OCI-LY7 (cell line): ENCODE data around the gene NKG7. TPM values are rescaled to one million over a fixed set of nuclear protein-coding genes. Genes with fewer than 3 reads are reported as not detected.
A peak's percentile ranks its signal among the peaks of the same experiment; 100 is the strongest.
"Not testable (repeated sequence)": the region's sequence is repeated elsewhere in the genome, so short reads cannot be mapped to it uniquely, and the experiment has no call there.

Experiments
- BruUV-seq: library from RNA; stranded (reverse); fragments of 400-500 nt; replicated peaks from 2 replicates; lab custom pipeline; 2021; lab: Mats Ljungman, UMichigan
- CTCF ChIA-PET: fragments of 300-600 bp; sonication (Branson Sonifier 250); formaldehyde crosslinking; loops from one replicate; lab custom pipeline; 2022; ENCODE audit warnings: antibody characterized with exemption; ENCODE audit not compliant: unreplicated experiment; lab: Charles Lee
- POLR2A ChIA-PET: fragments of 300-600 bp; sonication (Branson Sonifier 250); formaldehyde crosslinking; loops from one replicate; lab custom pipeline; 2022; ENCODE audit warnings: antibody characterized with exemption; lab: Charles Lee
- DNase-seq: peaks from one replicate; pipeline ENCODE4 v3.0.0-alpha.2; 2015; ENCODE audit warnings: low spot score
- H2AFZ ChIP-seq: fragments of 200-600 bp; sonication (generic), shearing (Covaris generic); 2 replicates; pipeline ENCODE4 v1.6.1; 2014; ENCODE audit warnings: mild to moderate bottlenecking, antibody characterized with exemption, low read length, moderate library complexity
- H3K27ac ChIP-seq: fragments of 200-600 bp; sonication (generic); 2 replicates; pipeline ENCODE4 v1.5.1; 2014; ENCODE audit warnings: mixed run types, low read depth, mild to moderate bottlenecking, moderate library complexity, low read length, inconsistent platforms; ENCODE audit not compliant: poor library complexity, severe bottlenecking
- H3K36me3 ChIP-seq: fragments of 200-600 bp; sonication (generic); 2 replicates; pipeline ENCODE4 v1.6.1; 2014; ENCODE audit warnings: mild to moderate bottlenecking, antibody characterized with exemption, low read length, moderate library complexity, mixed read lengths; ENCODE audit not compliant: insufficient read depth
- H3K4me1 ChIP-seq: fragments of 200-600 bp; sonication (generic); 2 replicates; pipeline ENCODE4 v1.5.1; 2014; ENCODE audit warnings: mild to moderate bottlenecking, low read length; ENCODE audit not compliant: insufficient read depth, poor library complexity, severe bottlenecking
- H3K4me2 ChIP-seq: fragments of 200-600 bp; sonication (generic); 2 replicates; pipeline ENCODE4 v1.6.1; 2014; ENCODE audit warnings: mild to moderate bottlenecking, low read length
- H3K4me3 ChIP-seq: fragments of 200-600 bp; sonication (generic); 2 replicates; pipeline ENCODE4 v1.5.1; 2014; ENCODE audit warnings: mild to moderate bottlenecking, low read depth, low read length; ENCODE audit not compliant: poor library complexity, severe bottlenecking
- H3K79me2 ChIP-seq: fragments of 200-600 bp; sonication (generic); 2 replicates; pipeline ENCODE4 v1.6.1; 2016; ENCODE audit warnings: low read depth, mild to moderate bottlenecking, low read length, moderate library complexity, mixed read lengths; ENCODE audit not compliant: insufficient read depth
- H3K9me2 ChIP-seq: fragments of 200-600 bp; sonication (generic); 2 replicates; pipeline ENCODE4 v1.6.1; 2016; ENCODE audit warnings: mild to moderate bottlenecking, low read length, mixed read lengths; ENCODE audit not compliant: insufficient read depth
- H3K9me3 ChIP-seq: fragments of 200-600 bp; sonication (generic); 2 replicates; pipeline ENCODE4 v1.6.1; 2014; ENCODE audit warnings: mild to moderate bottlenecking, mixed run types, low read length, mixed read lengths
- H4K20me1 ChIP-seq: fragments of 200-600 bp; sonication (generic); 2 replicates; pipeline ENCODE4 v1.6.1; 2014; ENCODE audit warnings: mild to moderate bottlenecking, antibody characterized with exemption, low read length, moderate library complexity, mixed read lengths; ENCODE audit not compliant: insufficient read depth
- EZH2phosphoT487 ChIP-seq: fragments of 200-600 bp; sonication (generic); IDR thresholded peaks from 2 replicates; pipeline ENCODE4 v1.6.1; 2018; ENCODE audit warnings: low read depth, borderline replicate concordance, mild to moderate bottlenecking, mixed run types, antibody characterized with exemption, low read length, moderate library complexity, mixed read lengths
- intact Hi-C: fragments of 100-400 bp; cut with micrococcal nuclease; formaldehyde crosslinking; loops from one replicate; pipeline ENCODE4 v1.10.0; 2022; ENCODE audit not compliant: unreplicated experiment
- total RNA-seq, 2 experiments: library from RNA; depleted of rRNA in 1 of 2; stranded (reverse); fragments of >200 nt in 1 of 2; shearing (Covaris generic) in 1 of 2; gene quantifications; 2 replicates each; pipeline ENCODE4 v1.2.3, GENCODE V29; 2014 to 2022
- TF ChIP-seq, protein P1 (sequence below): fragments of 200-600 bp; sonication (generic); conservative IDR thresholded peaks from 2 replicates; pipeline ENCODE4 v1.5.1; 2014; ENCODE audit warnings: mild to moderate bottlenecking, antibody characterized with exemption, low read length, moderate library complexity, mixed read lengths

Gene NKG7
- total RNA-seq, 2 experiments from 2014 or later = not detected

DNA sequence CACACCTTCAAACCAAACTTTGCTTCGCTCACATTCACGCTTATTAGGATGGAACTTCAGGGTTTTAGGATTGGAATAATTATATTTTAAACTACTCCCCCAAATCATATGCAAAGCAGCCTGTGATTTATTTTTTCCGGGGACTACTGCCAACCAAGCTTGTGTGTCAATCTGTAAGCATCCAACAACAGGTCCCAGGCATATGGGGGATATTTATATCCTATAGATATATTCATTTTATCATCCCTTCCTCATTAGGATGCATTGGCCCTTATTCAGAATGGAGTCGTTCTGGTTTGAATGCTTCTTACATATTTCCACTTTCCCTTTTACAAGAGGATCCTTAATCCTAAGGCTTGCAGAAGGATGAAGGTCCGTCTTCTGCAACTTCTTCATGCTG lies 26.8 kb upstream of the NKG7 start:
- POLR2A ChIA-PET = interaction anchor here (0.6 kb wide), 1 partner anchor 59 kb away, joined by 3 read pairs; no protein-coding TSS in a partner anchor

DNA sequence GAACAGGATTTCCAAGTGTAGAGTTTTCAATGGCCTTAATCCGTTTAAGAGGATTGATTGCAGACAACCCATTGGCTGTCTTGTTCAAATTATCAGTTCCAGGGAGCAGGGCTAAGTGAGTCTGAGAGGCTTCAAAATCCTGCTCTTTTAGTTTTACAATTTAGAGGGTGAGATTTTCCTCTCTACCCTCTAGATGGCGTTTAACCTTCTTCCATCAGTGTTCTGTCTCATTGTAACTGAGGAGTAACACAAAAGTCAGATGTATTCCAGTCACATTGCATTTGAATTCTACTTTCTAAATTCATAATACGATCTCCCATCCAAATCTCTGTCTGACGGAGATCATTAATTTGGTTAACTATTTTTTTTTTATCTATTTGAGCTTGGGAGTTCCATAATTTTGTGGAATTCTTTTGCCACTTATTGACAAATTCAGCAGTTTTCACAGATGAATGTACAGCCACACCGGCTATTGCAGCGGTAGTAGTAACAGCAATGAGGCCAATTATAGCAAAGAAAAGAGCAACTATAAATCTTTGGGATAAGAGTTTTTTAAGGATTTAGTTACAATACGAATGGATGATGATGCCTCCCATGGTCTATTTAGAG lies 25.7 kb upstream of the NKG7 start:
- Histone ChIP-seq H3K27ac (no peak overlapping the region), H2AFZ (no peak overlapping the region), H3K36me3 (peaks cover 4% of the 10 kb centered on the region; the same call in 1 of the 2 replicates), H3K4me1 (peaks cover 20% of the 10 kb centered on the region), H3K9me3 (peaks cover 13% of the 10 kb centered on the region), H3K9me2 (no peaks in the 10 kb centered on the region), H3K4me2 (no peak overlapping the region), H3K4me3 (no peak overlapping the region), H3K79me2 (no peaks in the 10 kb centered on the region; the same call in 1 of the 2 replicates), H4K20me1 (no peaks in the 10 kb centered on the region)
- no TSS peak for BruUV-seq
- ChIA-PET POLR2A (no interaction called here), CTCF (no interaction called here)
- intact Hi-C loops = no loop called here
- peak; percentile 69 for DNase-seq
- TF ChIP-seq, protein P1, sequence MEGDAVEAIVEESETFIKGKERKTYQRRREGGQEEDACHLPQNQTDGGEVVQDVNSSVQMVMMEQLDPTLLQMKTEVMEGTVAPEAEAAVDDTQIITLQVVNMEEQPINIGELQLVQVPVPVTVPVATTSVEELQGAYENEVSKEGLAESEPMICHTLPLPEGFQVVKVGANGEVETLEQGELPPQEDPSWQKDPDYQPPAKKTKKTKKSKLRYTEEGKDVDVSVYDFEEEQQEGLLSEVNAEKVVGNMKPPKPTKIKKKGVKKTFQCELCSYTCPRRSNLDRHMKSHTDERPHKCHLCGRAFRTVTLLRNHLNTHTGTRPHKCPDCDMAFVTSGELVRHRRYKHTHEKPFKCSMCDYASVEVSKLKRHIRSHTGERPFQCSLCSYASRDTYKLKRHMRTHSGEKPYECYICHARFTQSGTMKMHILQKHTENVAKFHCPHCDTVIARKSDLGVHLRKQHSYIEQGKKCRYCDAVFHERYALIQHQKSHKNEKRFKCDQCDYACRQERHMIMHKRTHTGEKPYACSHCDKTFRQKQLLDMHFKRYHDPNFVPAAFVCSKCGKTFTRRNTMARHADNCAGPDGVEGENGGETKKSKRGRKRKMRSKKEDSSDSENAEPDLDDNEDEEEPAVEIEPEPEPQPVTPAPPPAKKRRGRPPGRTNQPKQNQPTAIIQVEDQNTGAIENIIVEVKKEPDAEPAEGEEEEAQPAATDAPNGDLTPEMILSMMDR = peak; percentile 86
- TF ChIP-seq EZH2phosphoT487 = no peak

More for the DNA sequence above, 26.8 kb upstream of the NKG7 start:
- Histone ChIP-seq H4K20me1 (no peaks in the 10 kb centered on the region), H3K36me3 (peaks cover 11% of the 10 kb centered on the region; the same call in 1 of the 2 replicates), H3K79me2 (no peaks in the 10 kb centered on the region; the same call in 1 of the 2 replicates), H3K4me1 (peaks cover 14% of the 10 kb centered on the region), H3K27ac (no peak overlapping the region), H2AFZ (no peak overlapping the region), H3K9me2 (no peaks in the 10 kb centered on the region), H3K9me3 (peaks cover 13% of the 10 kb centered on the region), H3K4me2 (no peak overlapping the region), H3K4me3 (no peak overlapping the region)
- TF ChIP-seq, protein P1 = no peak
- no peak for TF ChIP-seq EZH2phosphoT487
- no TSS peak for BruUV-seq
- CTCF ChIA-PET = interaction anchor here (1.0 kb wide), 1 partner anchor 19 kb away, joined by 3 read pairs; the partner anchor contains the start of gene SIGLEC10
- DNase-seq = no peak
- intact Hi-C loops = no loop called here

DNA sequence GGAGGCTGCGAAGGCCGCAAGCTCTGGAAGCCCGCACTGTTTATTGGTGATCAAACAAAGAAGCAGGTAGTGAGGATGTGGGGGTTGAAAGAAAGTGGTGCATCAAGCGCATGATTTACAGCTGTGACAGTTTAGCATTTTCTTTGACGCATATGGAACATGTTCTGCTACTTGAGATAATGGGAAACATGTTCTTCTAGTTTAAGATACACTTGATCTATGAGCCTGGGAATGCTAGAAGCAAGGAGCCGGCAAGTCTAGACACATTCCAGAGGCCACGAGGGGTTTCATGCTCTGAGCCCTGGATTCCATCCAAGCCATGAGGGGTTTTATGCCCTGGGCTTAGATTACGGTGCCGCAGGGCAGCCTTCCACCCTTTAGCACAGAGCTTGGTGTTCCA lies 25.0 kb upstream of the NKG7 start:
- H4K20me1 ChIP-seq, BruUV-seq: not testable (repeated sequence)
- CTCF ChIA-PET = interaction anchor here (0.6 kb wide), 1 partner anchor 10 kb away, joined by 3 read pairs; no protein-coding TSS in a partner anchor

More for the DNA sequence above, 25.0 kb upstream of the NKG7 start:
- H3K27ac ChIP-seq, DNase-seq, H3K4me2 ChIP-seq, H3K9me2 ChIP-seq, H3K4me3 ChIP-seq, POLR2A ChIA-PET, H3K36me3 ChIP-seq, H3K79me2 ChIP-seq, H2AFZ ChIP-seq, intact Hi-C loops: not testable (repeated sequence)
- H3K9me3 ChIP-seq = peaks cover 11% of the 10 kb centered on the region
- peaks cover 25% of the 10 kb centered on the region for H3K4me1 ChIP-seq
